Activated CD4-positive, alpha-beta T cell treated with anti-CD3 and anti-CD28 coated beads, Interleukin-2, amount 50 U/mL, for 48 hours (primary cell): ENCODE results near the gene RETNLB.

Source experiments
- DNase-seq, 2 experiments: peaks; one replicate each; pipeline ENCODE4 v3.0.0-alpha.2; 2020

Gene RETNLB

GRCh38 chr3:108757404-108757982 is at the start of gene RETNLB:
Gene RETNLB (minus strand): TSS chr3:108757410. CDS start chr3:108757185, 225 bp downstream.
- DNase-seq = no peak

GRCh38 chr3:108806316-108806715 is 49.1 kb upstream of the RETNLB start:
- no peak for DNase-seq

GRCh38 chr3:108804966-108805365 is 47.8 kb upstream of the RETNLB start:
- no peak for DNase-seq

GRCh38 chr3:108804437-108804836 is 47.2 kb upstream of the RETNLB start:
- DNase-seq = no peak

GRCh38 chr3:108791473-108791872 is 34.3 kb upstream of the RETNLB start:
- DNase-seq = no peak

GRCh38 chr3:108780235-108780634 is 23.0 kb upstream of the RETNLB start:
- DNase-seq = peak; percentile 10 to 13

GRCh38 chr3:108779496-108779895 is 22.3 kb upstream of the RETNLB start:
- DNase-seq = no peak

- DNase-seq = no peak
Observed at GRCh38 chr3:108775649-108776048, 18.4 kb upstream of the RETNLB start.

- DNase-seq = no peak
Observed at GRCh38 chr3:108767253-108767652, 10.0 kb upstream of the RETNLB start.

- DNase-seq = no peak
Observed at GRCh38 chr3:108755686-108756085, 1.5 kb downstream of the RETNLB start.

GRCh38 chr3:108744762-108745161 is 12.4 kb downstream of the RETNLB start:
- no peak for DNase-seq

- no peak for DNase-seq
Observed at GRCh38 chr3:108742929-108743328, 14.3 kb downstream of the RETNLB start.

- no peak for DNase-seq
Observed at GRCh38 chr3:108736821-108737220, 20.4 kb downstream of the RETNLB start.

GRCh38 chr3:108728934-108729333 is 28.3 kb downstream of the RETNLB start:
- DNase-seq = no peak

GRCh38 chr3:108728105-108728504 is 29.1 kb downstream of the RETNLB start:
- DNase-seq = no peak

GRCh38 chr3:108724101-108724500 is 33.1 kb downstream of the RETNLB start:
- DNase-seq = no peak

- no peak for DNase-seq
Observed at GRCh38 chr3:108722724-108723123, 34.5 kb downstream of the RETNLB start.

GRCh38 chr3:108719178-108719806 is 37.9 kb downstream of the RETNLB start:
- DNase-seq = no peak

GRCh38 chr3:108718454-108718853 is 38.8 kb downstream of the RETNLB start:
- no peak for DNase-seq

- DNase-seq = no peak
Observed at GRCh38 chr3:108713816-108714215, 43.4 kb downstream of the RETNLB start.

- no peak for DNase-seq
Observed at GRCh38 chr3:108713009-108713516, 44.1 kb downstream of the RETNLB start.
